ENCODE data around the gene ELMO1.

The ELMO1 gene

DNA sequence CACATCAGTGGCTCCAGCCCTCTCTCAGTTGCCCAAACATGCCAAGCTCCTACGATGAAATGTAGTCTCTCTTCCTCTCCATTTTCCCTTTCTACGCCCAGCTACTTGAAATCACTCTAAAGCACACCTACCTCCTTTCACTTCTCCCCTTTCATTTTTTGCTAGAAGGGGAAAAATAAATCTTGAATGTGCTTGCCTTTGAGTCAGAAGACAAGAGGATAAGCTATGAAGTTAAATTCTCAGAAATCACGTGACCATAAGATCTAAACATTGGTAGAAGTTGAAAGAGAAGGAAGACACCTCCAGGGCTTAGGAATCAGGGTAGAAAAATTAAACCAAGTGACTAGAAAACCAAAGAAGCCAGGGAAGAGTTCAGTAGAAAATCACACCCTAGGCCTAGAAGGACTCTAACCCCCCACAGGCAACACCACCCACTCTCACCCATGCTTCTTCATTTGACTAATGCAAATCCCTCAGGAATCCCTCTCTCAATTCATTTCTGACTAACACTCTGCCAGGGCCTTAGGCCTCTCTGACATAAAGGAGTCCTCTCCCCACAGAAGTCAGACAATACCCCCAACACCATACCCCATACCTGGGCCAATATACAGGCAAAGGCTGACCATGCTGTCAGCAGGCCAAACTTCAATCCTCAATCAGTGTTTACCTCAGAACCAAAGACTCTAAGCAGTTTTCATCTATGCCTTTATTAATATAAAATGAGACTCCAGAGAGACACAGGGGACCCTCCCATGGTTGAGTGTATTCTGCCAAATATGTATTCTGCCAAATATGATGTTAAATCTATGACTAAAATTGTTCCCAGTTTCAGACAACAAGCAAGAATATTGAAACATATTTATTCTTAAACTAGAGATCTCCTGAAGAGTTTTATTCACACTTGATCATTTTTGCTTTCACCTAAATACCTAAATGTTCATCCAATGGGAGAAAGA lies 84.8 kb downstream of the ELMO1 start:
- no peak for DNase-seq

DNA sequence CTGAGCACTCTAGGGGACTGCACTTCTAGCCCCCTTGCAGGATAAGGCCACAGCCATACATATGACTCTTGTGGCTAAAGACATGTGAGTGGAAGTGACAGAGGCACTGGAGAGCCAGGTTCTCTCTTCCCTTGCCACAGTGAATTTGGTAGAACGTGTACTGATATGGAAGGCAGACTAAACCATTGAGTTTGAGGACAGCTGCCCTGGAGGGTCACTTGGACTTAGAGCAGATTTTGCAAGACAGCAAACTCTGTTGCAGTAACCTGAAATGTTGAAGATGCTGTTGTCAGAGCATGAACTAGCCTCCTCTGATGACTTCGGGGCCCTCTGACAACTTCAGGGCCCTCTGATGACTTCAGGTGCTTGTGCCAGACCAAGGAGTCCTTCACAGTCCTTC lies 85.9 kb downstream of the ELMO1 start:
- DNase-seq, result no peak

DNA sequence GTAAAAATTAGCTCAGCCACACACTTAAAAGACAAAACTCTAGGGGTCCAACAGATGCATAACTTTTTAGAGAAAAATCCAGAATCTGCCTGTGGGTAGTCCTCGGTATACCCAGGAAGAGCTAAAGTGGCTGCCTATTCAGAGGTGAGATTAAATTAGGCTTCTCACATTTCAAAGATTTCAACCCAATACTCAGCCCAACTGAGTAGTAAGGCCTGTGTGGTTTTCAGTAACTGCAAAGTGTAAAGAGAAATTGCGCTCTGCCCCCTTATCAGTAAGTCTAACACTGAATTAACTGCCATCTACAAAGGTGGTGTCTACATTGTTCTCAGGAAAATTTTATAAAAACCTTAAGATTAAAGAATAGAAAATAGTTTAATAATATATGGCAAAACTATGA lies 88.2 kb downstream of the ELMO1 start:
- no peak for DNase-seq

DNA sequence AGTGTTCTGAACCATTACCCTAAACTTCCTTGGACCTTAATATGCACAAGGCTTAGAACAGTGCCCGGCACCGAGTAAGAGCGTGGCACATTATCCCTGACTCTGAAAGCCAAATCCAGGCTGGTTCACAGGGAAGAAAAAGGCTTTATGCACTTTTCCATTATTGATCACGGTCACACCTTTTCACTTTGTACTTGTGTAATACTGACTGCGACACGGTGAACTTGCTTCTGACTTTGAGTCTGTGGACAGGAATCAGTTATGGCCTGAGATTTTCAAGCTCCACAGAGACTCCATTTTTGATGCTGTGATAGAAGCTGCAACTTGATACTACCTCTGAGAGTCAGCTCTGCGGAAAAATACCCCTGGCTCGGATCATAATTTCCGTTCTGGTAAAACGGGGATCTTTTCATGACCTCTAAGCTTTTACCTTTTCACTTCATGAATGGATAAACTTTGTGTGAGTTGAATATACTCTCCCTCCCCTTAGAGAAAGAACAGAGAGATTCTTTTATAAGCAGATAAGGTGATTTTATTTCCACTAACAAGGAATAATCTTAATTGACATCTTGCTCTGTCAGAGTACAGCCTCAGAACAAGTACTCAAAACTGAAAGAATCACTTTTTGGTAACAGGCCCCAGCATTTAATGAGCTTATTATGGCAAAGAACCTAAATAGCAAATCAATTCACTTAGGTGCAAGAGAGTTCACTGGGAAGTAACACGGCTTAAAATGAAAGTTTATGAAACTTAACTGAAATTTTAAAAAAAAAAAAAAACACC lies 88.8 kb downstream of the ELMO1 start:
- no peak for DNase-seq

- no peak for DNase-seq
Measured at GRCh38 chr7:37359180-37359579, 89.5 kb downstream of the ELMO1 start.

- no peak for DNase-seq
Measured at GRCh38 chr7:37357637-37357996, 91.0 kb downstream of the ELMO1 start.

GRCh38 chr7:37356911-37357636 lies 91.6 kb downstream of the ELMO1 start:
- no peak for DNase-seq

DNA sequence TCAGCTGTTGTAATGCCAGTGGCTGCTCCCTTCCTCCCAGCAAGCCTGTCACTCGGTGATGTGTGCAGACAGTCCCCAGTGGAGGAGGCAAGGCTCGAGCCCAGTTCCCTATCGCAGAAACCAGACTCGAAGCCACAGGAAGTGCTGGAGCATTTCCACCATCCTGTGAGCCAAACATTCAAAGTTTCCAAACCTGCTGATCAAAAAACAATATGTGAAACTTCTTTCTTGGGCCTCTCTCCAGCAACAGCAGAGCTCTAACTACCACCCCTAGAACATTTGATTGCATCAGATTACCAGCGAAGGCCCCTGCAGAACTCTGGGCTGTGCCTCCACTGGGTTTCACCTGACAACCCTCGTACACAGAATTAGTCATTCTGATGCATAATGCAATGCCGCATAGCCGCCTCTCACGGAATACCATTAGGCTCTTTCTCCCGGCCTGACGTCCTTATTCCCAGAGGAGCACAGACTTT lies 94.0 kb downstream of the ELMO1 start:
- no peak for DNase-seq

DNA sequence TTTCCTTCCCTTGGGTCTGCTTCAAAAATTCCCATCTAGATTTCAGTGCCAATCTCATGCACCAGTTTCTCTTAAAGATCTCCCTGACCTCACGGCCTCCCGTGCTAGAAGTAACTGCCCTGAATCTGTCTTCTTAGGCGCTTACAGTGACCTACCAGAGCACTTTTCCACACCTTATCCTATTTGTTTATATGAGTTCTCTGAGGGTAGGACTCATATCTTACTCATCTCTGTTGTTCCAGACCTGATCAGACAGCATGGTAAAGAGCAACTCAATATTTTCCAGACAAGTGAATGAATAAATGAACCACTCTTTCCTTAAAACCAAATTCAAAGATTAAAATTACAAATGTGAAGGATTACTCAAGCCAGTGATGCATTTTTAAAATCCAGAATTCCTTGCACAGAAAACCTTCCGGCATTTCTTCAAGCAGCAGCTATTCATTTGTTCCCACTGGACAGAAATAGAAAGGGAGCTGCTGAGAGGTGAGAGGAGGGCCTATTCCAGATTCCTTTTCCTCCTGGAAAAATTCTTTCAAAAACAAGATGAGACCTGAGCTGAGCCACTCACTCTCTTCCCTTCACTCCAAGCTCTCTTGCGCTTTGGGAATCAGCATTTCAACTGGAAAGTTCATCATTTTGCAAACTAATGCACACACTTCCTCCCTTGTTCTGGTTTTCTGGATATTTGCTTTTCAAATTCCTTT lies 94.6 kb downstream of the ELMO1 start:
- DNase-seq, result no peak

- no peak for DNase-seq
Measured at GRCh38 chr7:37352974-37353948, 95.4 kb downstream of the ELMO1 start.

DNA sequence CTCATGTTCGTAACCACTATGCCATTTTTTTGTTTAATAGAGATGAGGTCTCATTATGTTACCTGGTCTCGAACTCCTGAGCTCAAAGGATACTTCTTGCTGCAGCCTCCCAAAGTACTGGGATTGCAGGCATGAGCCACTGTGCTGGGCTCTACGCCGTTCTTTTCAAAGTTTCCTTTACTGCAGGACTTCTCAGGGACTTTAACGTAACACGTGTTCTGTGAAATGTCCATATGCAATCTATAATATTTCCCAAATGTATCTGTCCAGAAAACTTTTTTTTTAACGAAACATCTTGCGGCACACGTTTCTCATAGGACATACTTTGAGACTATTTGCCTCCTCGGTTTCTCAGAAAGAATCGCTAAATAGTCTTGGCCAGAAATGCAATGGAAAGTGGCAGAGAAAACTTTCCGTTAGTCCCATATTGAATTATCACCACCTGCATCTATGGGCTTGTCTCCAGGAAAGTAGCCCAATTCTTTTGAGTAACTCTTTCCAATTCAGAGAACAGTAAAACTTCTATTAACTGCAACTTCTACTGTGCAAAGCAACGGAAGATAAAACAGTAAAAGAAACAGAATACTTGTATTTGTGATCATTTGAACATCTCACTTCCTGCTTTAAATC lies 96.3 kb downstream of the ELMO1 start:
- DNase-seq, result no peak

DNA sequence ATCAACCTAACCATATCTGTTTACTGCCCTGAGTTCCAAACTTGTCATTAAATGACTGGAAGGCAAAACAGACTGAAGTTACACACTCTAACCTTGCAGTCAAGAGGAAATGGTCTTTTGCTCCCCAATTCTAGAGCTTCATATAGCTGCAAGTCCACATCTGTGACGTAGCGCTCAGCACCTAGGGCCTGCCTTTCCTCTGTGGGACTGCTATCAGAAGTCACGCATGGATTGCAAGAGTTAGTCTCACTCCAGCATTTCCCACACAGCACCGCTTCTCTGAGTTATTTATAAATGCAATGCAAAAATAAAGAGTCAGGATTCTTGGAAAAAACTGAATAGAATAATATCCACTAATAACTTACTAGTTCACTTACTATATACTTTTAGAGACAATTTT lies 96.9 kb downstream of the ELMO1 start:
- DNase-seq, result no peak

- peak in 1 of 2 experiments; percentile 10 for DNase-seq
Measured at GRCh38 chr7:37349979-37350590, 98.6 kb downstream of the ELMO1 start.

- DNase-seq, result no peak
Measured at GRCh38 chr7:37348982-37349381, 99.7 kb downstream of the ELMO1 start.

GRCh38 chr7:37346761-37347160 lies 101.9 kb downstream of the ELMO1 start:
- DNase-seq, result no peak

DNA sequence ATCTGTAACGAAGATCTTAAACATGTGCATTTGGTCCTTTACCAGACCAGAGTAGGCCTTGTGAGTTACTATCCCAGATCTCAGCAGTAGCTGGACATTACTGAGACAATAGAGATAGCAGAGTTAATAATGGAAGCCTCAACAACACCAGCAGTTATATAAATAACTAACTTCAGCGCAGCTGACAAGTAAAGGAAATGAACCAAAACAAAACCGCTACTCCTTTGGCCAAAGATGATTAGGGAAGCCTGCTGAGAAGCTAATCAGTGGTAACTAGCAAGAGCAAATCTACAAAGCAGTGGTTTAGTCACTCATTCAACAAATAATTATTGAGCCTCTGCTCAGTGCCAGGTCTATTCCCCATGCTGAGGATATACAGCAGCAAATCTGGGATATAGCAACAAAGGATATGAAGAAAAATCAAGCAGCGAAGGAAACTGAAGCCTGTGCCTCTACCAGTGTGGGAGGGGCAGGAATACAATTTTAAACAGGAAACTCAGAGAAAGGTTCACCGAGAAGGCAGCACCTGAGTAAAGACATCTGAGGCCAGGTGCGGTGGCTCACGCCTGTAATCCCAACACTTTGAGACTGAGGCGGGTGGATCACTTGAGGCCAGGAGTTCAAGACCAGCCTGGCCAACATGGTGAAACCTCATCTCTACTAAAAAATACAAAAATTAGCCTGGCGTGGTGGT lies 103.6 kb downstream of the ELMO1 start:
- no peak for DNase-seq

- DNase-seq, result no peak
Measured at GRCh38 chr7:37342688-37343471, 105.8 kb downstream of the ELMO1 start.

DNA sequence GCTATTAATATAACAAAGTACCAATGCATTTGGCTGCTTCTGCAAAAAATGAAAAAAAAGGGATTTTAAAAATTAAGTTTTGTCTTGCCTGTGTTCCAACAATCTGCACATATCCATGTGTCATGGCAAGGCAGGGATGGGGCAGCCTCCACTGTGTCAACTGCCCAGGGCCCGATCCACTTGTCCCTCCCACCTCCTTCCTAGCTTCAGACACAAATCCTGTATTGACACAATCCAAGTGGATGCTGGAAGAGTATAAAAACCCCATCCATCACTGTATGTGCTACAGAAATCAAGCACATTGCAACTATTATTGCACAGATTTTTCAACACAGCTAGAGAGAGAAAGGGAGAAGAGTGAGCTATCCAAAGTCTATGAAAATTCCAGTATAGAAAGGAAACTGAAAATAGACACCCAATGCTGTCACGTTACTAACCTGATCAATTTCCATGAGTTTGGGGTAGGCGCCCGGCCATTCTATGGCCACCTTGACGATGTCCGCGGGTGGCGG lies 106.4 kb downstream of the ELMO1 start:
- no peak for DNase-seq

Measured in NCI-H446 (cell line).